Measurements from ENCODE around the gene BEST4.

DNA sequence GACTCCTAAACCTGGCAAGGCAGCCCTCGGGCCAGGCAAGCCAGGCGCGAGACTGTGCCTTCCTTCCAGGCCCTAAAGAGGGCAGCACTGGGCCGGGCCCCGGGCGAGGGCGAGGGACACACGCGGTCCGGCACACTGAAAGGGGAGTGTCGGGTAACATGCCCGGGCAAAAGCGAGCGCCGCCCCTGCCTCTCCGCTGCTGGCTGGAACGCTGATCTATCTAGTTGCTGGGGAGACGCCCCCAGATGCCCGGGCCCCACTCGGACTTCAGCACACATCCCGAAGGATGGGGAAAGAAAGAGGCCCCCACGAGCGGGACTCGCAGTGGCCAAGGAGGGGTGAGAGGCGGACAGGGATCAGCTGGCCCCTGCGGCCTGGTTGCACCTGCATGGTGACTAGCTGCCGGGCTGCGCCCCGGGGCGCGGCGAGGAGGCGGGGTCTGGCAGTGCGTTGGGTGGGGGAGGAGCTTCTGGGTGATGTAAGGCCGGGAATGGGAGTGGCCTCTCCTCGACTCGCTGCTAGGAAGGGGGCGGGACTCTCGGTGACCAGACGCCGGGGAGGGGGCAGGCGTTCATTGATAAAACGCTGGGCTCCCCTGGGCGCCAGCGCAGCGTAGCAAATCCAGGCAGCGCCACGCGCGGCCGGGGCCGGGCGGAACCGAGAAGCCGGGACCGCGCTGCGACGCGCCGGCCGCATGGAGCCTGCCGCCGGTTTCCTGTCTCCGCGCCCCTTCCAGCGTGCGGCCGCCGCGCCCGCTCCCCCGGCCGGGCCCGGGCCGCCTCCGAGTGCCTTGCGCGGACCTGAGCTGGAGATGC is 12.0 kb upstream of the BEST4 start, which contains the start of gene PLK3:
- TF ChIP-seq, protein P1, sequence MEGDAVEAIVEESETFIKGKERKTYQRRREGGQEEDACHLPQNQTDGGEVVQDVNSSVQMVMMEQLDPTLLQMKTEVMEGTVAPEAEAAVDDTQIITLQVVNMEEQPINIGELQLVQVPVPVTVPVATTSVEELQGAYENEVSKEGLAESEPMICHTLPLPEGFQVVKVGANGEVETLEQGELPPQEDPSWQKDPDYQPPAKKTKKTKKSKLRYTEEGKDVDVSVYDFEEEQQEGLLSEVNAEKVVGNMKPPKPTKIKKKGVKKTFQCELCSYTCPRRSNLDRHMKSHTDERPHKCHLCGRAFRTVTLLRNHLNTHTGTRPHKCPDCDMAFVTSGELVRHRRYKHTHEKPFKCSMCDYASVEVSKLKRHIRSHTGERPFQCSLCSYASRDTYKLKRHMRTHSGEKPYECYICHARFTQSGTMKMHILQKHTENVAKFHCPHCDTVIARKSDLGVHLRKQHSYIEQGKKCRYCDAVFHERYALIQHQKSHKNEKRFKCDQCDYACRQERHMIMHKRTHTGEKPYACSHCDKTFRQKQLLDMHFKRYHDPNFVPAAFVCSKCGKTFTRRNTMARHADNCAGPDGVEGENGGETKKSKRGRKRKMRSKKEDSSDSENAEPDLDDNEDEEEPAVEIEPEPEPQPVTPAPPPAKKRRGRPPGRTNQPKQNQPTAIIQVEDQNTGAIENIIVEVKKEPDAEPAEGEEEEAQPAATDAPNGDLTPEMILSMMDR (conservative IDR thresholded peaks at IDR 0.05 in 1 of 2, IDR thresholded peaks at IDR 0.05 in 1 of 2; ENCODE audit: extremely low read depth in 1 of 2, insufficient read depth in 1 of 2, low read depth in 1 of 2, low read length in 2 of 2): peak; percentile 89 to 91
- TF ChIP-seq EZH2 (IDR thresholded peaks at IDR 0.05; ENCODE audit: borderline replicate concordance, low read length): no peak

Measured in mammary epithelial cell (primary cell).